Activated naive CD8-positive, alpha-beta T cell treated with anti-CD3 and anti-CD28 coated beads for 36 hours (primary cell): ENCODE measurements around the gene CACNA1G. TPM values are rescaled to one million over a fixed set of nuclear protein-coding genes. Genes with fewer than 3 reads are reported as not detected.
A peak's percentile ranks its signal among the peaks of the same experiment; 100 is the strongest.

Source experiments
- DNase-seq: peaks from one replicate; pipeline ENCODE4 v3.0.0; 2021
- H3K27ac Mint-ChIP-seq: one replicate; pipeline ENCODE4 v1.8.0; 2022; ENCODE audit warnings: mild to moderate bottlenecking, moderate library complexity, mixed read lengths
- H3K27me3 Mint-ChIP-seq: one replicate; pipeline ENCODE4 v1.8.0; 2022; ENCODE audit warnings: mild to moderate bottlenecking, mixed read lengths
- H3K36me3 Mint-ChIP-seq: one replicate; pipeline ENCODE4 v1.8.0; 2021; ENCODE audit warnings: mild to moderate bottlenecking, mixed read lengths
- H3K4me1 Mint-ChIP-seq: one replicate; pipeline ENCODE4 v1.8.0; 2021; ENCODE audit warnings: mixed read lengths
- H3K4me3 Mint-ChIP-seq: one replicate; pipeline ENCODE4 v1.8.0; 2022; ENCODE audit warnings: mild to moderate bottlenecking, moderate library complexity, mixed read lengths
- H3K9me3 Mint-ChIP-seq: one replicate; pipeline ENCODE4 v1.8.0; 2022; ENCODE audit warnings: mixed read lengths
- total RNA-seq, 2 experiments: library from RNA; stranded (reverse); gene quantifications; one replicate each; pipeline ENCODE4 v1.2.3, GENCODE V29; 2021

CACNA1G gene
- total RNA-seq, 2 experiments from 2014 or later, result 0.06 TPM; not detected in 1

GRCh38 chr17:50627782-50628601, 67.5 kb downstream of the CACNA1G start:
- H3K9me3 Mint-ChIP-seq, result no peaks in the 10 kb centered on the region
- peaks cover 71% of the 10 kb centered on the region for H3K27me3 Mint-ChIP-seq
- DNase-seq, result no peak
- no peak overlapping the region for H3K27ac Mint-ChIP-seq
- no peaks in the 10 kb centered on the region for H3K36me3 Mint-ChIP-seq
- no peak overlapping the region for H3K4me3 Mint-ChIP-seq
- peaks cover 3% of the 10 kb centered on the region for H3K4me1 Mint-ChIP-seq

GRCh38 chr17:50629902-50630301, 69.4 kb downstream of the CACNA1G start:
- H3K9me3 Mint-ChIP-seq, result no peaks in the 10 kb centered on the region
- no peak overlapping the region for H3K4me3 Mint-ChIP-seq
- peaks cover 83% of the 10 kb centered on the region for H3K27me3 Mint-ChIP-seq
- no peak overlapping the region for H3K27ac Mint-ChIP-seq
- no peaks in the 10 kb centered on the region for H3K36me3 Mint-ChIP-seq
- no peak for DNase-seq
- H3K4me1 Mint-ChIP-seq, result peaks cover 3% of the 10 kb centered on the region

- Mint-ChIP-seq H3K36me3 (no peaks in the 10 kb centered on the region), H3K9me3 (no peaks in the 10 kb centered on the region), H3K4me1 (peaks cover 3% of the 10 kb centered on the region), H3K4me3 (no peak overlapping the region), H3K27ac (no peak overlapping the region), H3K27me3 (peaks cover 88% of the 10 kb centered on the region)
- DNase-seq, result peak; percentile 60
Observed at GRCh38 chr17:50630524-50631194, 70.1 kb downstream of the CACNA1G start.

- Mint-ChIP-seq H3K4me1 (peaks cover 3% of the 10 kb centered on the region), H3K27ac (no peak overlapping the region), H3K4me3 (no peak overlapping the region), H3K9me3 (no peaks in the 10 kb centered on the region), H3K27me3 (peaks cover 89% of the 10 kb centered on the region), H3K36me3 (no peaks in the 10 kb centered on the region)
- DNase-seq, result no peak
Observed at GRCh38 chr17:50631195-50631907, 70.8 kb downstream of the CACNA1G start.

GRCh38 chr17:50631908-50632571, 71.5 kb downstream of the CACNA1G start:
- Mint-ChIP-seq H3K9me3 (no peaks in the 10 kb centered on the region), H3K36me3 (no peaks in the 10 kb centered on the region), H3K27ac (no peak overlapping the region), H3K4me1 (peaks cover 3% of the 10 kb centered on the region), H3K4me3 (no peak overlapping the region), H3K27me3 (peaks cover 87% of the 10 kb centered on the region)
- DNase-seq, result no peak

GRCh38 chr17:50632637-50633036, 72.1 kb downstream of the CACNA1G start:
- DNase-seq, result no peak
- H3K4me1 Mint-ChIP-seq, result peaks cover 3% of the 10 kb centered on the region
- H3K4me3 Mint-ChIP-seq, result no peak overlapping the region
- H3K36me3 Mint-ChIP-seq, result no peaks in the 10 kb centered on the region
- H3K9me3 Mint-ChIP-seq, result no peaks in the 10 kb centered on the region
- no peak overlapping the region for H3K27ac Mint-ChIP-seq
- H3K27me3 Mint-ChIP-seq, result peaks cover 87% of the 10 kb centered on the region

GRCh38 chr17:50633683-50634082, 73.2 kb downstream of the CACNA1G start:
- no peak overlapping the region for H3K4me3 Mint-ChIP-seq
- H3K9me3 Mint-ChIP-seq, result no peaks in the 10 kb centered on the region
- no peaks in the 10 kb centered on the region for H3K36me3 Mint-ChIP-seq
- no peaks in the 10 kb centered on the region for H3K4me1 Mint-ChIP-seq
- H3K27me3 Mint-ChIP-seq, result peaks cover 84% of the 10 kb centered on the region
- no peak overlapping the region for H3K27ac Mint-ChIP-seq
- DNase-seq, result no peak

GRCh38 chr17:50634224-50634914, 73.9 kb downstream of the CACNA1G start, which contains the start of gene ABCC3:
ABCC3 (plus strand) TSS chr17:50634881; CDS start chr17:50634937, 56 bp downstream.
- Mint-ChIP-seq H3K27me3 (peaks cover 78% of the 10 kb centered on the region), H3K9me3 (no peaks in the 10 kb centered on the region), H3K36me3 (no peaks in the 10 kb centered on the region), H3K27ac (no peak within 1 kb of the TSS), H3K4me1 (no peaks in the 10 kb centered on the region), H3K4me3 (no peak within 1 kb of the TSS)
- DNase-seq, result peak; percentile 14

- no peak for DNase-seq
- Mint-ChIP-seq H3K36me3 (no peaks in the 10 kb centered on the region), H3K4me3 (no peak overlapping the region), H3K4me1 (no peaks in the 10 kb centered on the region), H3K9me3 (no peaks in the 10 kb centered on the region), H3K27ac (no peak overlapping the region), H3K27me3 (peaks cover 70% of the 10 kb centered on the region)
Observed at GRCh38 chr17:50634915-50635731, 74.6 kb downstream of the CACNA1G start.

GRCh38 chr17:50635732-50635981, 75.1 kb downstream of the CACNA1G start:
- no peak for DNase-seq
- no peaks in the 10 kb centered on the region for H3K36me3 Mint-ChIP-seq
- H3K27me3 Mint-ChIP-seq, result peaks cover 67% of the 10 kb centered on the region
- no peak overlapping the region for H3K27ac Mint-ChIP-seq
- no peaks in the 10 kb centered on the region for H3K9me3 Mint-ChIP-seq
- H3K4me1 Mint-ChIP-seq, result no peaks in the 10 kb centered on the region
- no peak overlapping the region for H3K4me3 Mint-ChIP-seq

GRCh38 chr17:50635982-50636803, 75.7 kb downstream of the CACNA1G start:
- H3K36me3 Mint-ChIP-seq, result no peaks in the 10 kb centered on the region
- H3K27me3 Mint-ChIP-seq, result peaks cover 62% of the 10 kb centered on the region

GRCh38 chr17:50636804-50637195, 76.3 kb downstream of the CACNA1G start:
- DNase-seq, result no peak
- Mint-ChIP-seq H3K36me3 (no peaks in the 10 kb centered on the region), H3K9me3 (no peaks in the 10 kb centered on the region), H3K27ac (no peak overlapping the region), H3K4me3 (no peak overlapping the region), H3K27me3 (peaks cover 56% of the 10 kb centered on the region), H3K4me1 (no peaks in the 10 kb centered on the region)

More at GRCh38 chr17:50635982-50636803, 75.7 kb downstream of the CACNA1G start:
- Mint-ChIP-seq H3K9me3 (no peaks in the 10 kb centered on the region), H3K4me1 (no peaks in the 10 kb centered on the region), H3K4me3 (no peak overlapping the region), H3K27ac (no peak overlapping the region)
- DNase-seq, result no peak

- Mint-ChIP-seq H3K9me3 (no peaks in the 10 kb centered on the region), H3K27ac (no peak overlapping the region), H3K27me3 (peaks cover 45% of the 10 kb centered on the region), H3K4me3 (no peak overlapping the region), H3K36me3 (no peaks in the 10 kb centered on the region), H3K4me1 (no peaks in the 10 kb centered on the region)
- no peak for DNase-seq
Observed at GRCh38 chr17:50637829-50638605, 77.5 kb downstream of the CACNA1G start.
